ENCODE results near the gene FAM174A. TPM values are rescaled to one million over a fixed set of nuclear protein-coding genes. Genes with fewer than 3 reads are reported as not detected.
A peak's percentile ranks its signal among the peaks of the same experiment; 100 is the strongest.

The FAM174A gene
- 15.5 and 16.3 TPM in 2 replicates for total RNA-seq (2014; rRNA removed; shearing (Covaris generic))
- polyA plus RNA-seq (2015; cell fraction: cytosol; rRNA removed) = 13.0 and 15.2 TPM in 2 replicates
- 7.5 and 8.9 TPM in 2 replicates for polyA plus RNA-seq (2015; cell fraction: nucleus; rRNA removed)

DNA sequence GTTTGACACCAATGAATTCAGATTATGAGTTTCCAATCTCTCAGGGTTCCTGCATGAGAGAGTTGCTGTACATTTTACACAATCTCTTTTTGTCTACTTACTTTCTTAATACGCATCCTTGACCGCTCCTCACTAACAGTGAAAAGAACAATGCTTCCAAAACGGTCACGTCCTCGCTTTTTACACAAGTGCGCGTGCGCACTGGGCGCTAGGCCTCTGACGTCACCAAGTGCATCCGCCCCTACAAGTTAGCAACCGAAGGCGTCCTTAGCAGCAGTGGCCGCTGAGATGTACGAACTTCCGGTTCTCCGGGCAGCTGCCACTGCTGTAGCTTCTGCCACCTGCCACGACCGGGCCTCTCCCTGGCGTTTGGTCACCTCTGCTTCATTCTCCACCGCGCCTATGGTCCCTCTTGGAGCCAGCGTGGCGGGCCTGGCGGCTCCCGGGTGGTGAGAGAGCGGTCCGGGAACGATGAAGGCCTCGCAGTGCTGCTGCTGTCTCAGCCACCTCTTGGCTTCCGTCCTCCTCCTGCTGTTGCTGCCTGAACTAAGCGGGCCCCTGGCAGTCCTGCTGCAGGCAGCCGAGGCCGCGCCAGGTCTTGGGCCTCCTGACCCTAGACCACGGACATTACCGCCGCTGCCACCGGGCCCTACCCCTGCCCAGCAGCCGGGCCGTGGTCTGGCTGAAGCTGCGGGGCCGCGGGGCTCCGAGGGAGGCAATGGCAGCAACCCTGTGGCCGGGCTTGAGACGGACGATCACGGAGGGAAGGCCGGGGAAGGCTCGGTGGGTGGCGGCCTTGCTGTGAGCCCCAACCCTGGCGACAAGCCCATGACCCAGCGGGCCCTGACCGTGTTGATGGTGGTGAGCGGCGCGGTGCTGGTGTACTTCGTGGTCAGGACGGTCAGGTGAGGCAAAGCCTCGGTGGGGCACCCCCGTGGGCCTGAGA, at the start of gene FAM174A:
Gene FAM174A, plus strand, starts transcription at position 315 of the 946 bp plus-strand sequence. Its CDS starts 157 bp downstream, at position 472.
- peak; percentile 87 for DNase-seq (ENCODE audit: low read depth)

DNA sequence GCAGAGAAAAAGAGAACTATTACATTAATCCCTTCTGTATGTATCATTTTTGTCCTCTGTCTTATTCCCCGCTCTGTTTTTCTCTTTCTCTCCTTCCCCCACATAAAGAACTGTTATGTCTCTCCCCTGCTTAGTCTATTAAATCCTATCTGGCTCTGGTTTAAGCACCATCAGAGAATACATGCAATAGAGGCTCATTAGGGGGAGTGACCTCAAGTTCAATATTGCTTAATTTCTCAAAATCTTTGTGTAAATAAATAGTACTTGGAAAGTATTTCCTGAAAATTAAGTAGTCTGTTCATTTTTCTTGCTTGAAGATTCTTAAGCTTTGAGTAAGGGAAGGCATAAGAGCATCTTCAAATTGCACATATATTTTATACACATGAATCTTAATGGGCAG, 41.2 kb upstream of the FAM174A start:
- DNase-seq (ENCODE audit: low read depth) = no peak

DNA sequence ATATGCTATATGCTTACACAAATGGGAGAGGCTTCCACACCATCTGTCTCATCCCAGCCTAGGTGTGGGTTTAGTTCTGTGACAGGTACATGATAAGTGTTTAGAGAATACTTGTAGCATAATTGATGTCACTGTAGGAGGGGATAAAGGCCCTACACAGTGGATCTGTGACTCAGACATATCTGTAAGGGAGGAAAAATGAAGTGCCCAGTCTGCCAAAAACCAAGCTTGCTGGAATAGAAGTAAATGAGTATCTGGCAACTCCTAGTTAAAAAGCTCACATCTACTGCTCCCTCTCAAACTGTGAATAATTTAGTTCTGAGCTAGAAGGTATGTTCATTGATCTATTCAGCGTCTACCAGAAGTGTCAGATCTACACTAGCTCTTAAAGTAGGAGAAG, 38.9 kb upstream of the FAM174A start:
- DNase-seq (ENCODE audit: low read depth) = no peak

DNA sequence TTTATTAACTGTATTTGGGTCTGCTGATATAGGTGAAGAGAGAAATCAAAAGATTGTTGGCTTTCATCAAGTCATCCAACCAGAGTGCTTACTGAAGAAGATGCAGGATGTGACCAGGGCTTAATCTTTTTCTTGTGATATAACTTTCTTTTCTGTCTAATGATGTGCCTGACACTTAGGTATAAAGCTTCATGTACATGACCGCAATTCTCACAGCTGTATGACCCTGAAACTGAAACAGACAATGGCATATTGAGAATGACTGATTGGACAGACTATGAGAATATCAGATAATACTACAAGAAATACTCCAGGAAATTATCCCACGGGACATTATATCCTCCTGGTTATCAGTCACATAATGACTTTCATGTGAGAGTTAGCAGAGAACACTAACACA, 32.5 kb upstream of the FAM174A start:
- no peak for DNase-seq (ENCODE audit: low read depth)

DNA sequence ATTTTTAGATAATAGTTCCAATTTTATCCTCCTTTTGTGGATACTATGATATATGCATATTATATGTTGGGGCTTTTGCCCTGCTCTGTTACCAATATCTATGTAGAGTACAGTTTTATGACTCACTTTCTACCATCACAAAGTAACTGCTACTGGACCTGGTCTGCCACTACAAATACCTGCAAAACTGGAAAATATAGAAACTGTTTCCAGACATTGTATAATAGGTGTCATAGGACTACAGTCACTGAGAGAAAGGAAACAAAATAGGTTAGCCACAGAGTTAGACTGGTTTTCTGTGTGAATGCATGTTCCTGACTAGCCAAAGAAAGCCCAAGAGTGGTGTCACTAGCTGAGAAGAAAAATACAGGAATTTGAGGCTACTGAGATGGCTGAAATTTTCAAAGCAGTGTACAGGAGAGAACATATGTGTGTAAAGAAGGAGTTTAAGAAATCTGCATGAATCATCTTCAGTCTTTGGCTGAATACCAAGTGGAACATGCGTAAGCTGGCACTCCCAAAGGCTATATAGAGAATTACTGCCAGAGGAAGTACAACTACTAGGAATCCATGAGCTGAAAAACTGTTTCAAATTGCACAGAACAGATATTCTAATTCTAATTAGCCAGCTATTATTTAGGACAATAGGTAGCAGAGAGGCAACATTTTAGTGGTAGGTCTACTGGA, 29.0 kb upstream of the FAM174A start:
- DNase-seq (ENCODE audit: low read depth) = peak; percentile 84

- DNase-seq (ENCODE audit: low read depth) = no peak
Measured at GRCh38 chr5:100516285-100516684, 18.9 kb upstream of the FAM174A start.

DNA sequence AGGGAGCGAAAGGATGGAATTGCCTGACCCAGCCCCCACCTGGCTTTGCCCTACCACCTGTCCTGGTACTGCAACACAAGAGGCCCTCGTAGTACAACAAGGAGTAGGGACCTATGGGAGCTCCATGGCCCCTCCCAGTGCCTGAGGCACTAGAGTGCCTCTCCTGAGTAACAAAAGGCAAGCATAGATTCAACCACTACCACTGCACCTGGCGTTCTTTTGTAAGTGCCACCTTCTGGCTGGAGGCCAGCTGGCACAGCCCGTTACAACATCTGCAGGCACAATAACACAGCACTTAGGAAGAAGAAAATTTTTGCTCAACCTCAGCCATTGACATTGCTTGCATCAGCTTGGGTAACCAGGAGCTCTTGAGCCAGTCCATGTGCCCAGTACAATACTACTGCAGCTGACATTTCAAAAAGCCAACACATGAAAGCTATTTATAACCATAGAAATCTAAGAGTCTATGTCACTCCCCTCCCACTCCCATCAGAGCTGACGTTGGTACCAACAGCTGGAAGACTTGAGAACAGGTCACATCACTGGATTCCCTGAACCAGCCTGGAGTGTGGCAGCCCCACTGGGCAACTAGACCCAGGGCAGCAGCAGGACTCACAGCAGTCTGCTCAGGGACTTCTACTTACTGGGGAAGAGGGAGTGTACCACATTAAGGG, 17.7 kb upstream of the FAM174A start:
- peak; percentile 5 for DNase-seq (ENCODE audit: low read depth)

DNA sequence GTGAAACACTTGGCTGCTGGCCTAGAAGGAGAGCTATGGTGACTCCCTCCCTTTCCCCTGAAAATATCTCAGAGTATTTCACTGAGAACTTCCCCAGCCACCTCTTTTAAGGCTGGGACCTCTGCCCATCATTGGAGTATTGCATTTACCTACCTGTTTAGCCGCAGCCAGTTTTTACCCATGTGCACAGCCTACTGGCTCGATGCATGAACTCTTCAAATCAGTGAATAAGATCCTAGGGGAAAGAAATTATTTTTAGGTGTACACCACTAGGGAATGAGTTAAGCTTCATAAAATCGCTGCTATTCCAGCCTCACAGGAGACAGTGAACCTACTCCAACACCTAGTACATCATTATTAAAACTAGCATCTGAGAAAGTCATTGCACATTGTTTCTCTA, 16.8 kb upstream of the FAM174A start:
- peak; percentile 5 for DNase-seq (ENCODE audit: low read depth)

GRCh38 chr5:100519075-100519474, 16.1 kb upstream of the FAM174A start:
- DNase-seq (ENCODE audit: low read depth) = no peak

GRCh38 chr5:100520348-100520747, 14.8 kb upstream of the FAM174A start:
- peak; percentile 14 for DNase-seq (ENCODE audit: low read depth)

- DNase-seq (ENCODE audit: low read depth) = no peak
Measured at GRCh38 chr5:100537946-100538345, 2.8 kb downstream of the FAM174A start.

- DNase-seq (ENCODE audit: low read depth) = no peak
Measured at GRCh38 chr5:100539519-100539918, 4.3 kb downstream of the FAM174A start.

DNA sequence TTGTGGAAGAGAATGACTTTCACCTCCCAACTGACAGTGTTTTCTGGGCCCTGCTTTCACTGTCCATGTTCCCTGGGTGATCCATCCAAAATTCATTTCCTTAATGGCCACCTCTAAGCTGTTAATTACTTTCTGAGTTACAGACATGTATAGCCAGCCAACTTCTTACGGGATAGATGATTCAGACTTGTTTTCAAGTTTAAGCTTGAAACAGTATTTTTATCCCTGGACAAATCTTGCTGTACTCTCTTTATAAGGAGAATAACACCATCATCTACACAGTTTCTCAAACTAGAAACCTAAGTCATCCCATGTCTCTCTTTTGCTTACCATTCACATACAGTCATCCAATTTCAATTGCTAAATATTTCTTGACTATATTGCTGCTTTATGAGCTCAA, 6.9 kb downstream of the FAM174A start:
- DNase-seq (ENCODE audit: low read depth) = no peak

- DNase-seq (ENCODE audit: low read depth) = no peak
Measured at GRCh38 chr5:100546001-100546400, 10.8 kb downstream of the FAM174A start.

DNA sequence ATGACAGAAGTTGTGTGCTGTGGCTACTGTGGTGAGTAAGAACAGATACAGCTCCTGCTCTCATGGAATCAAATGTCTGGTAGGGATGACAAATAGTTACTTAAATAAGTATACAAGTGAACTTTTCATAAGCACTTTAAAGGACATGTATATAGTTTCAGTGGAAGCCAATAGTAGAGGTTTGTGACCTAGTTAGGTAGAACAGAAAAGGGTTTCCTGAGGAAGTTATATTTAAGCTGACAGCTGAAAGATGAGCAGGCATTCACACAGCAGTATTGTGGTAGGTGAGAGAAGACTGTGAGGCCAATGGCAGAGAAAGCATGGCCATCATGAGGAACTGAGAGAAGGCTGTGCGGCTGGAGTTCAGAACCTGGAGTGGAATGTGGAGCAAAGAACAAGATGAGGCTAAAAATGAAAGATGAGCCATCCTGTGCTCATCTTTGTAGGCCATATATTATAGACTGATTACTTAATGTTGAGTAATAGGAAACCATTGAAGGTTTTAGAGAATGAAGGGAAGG, 15.4 kb downstream of the FAM174A start:
- DNase-seq (ENCODE audit: low read depth) = peak; percentile 3

DNA sequence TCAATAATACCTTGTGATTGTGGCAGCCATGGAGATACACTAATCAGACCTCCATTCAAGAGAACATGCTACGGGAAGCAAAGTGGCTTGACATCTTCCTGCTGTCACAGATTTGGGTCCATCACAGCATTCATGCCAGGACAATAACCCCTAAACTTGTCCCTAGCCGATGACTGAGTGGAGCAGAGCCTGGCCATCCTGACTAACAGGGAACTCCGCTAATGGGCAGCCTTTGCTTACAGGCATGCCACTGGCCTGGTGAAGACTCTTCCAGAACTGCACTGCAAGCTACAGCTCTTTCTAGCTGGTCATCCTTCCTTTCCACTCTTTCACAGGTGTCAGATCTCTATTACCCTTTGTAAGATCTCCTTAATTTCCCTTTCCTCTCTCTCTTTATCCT, 16.0 kb downstream of the FAM174A start:
- DNase-seq (ENCODE audit: low read depth) = no peak

- no peak for DNase-seq (ENCODE audit: low read depth)
Measured at GRCh38 chr5:100553209-100553608, 18.0 kb downstream of the FAM174A start.

DNA sequence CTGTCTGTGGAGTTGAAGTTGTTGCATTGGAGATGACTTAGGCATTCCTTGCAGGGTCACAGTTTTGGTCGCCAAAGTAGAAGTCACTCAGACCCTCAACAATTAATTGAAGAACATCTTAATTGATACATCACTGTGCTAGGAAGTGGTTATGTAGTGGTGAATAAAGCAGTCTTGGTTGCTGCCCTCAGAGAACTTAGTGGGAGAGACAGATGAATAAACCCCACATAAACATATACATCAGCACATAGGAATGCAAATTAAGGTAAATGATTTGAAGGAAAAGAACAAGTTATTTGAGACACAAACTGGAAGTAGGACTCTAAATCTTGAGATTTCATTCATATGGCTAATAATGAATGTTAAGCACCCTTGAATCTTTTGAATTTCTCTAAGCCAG, 25.7 kb downstream of the FAM174A start:
- DNase-seq (ENCODE audit: low read depth) = no peak

GRCh38 chr5:100562821-100563220, 27.6 kb downstream of the FAM174A start:
- DNase-seq (ENCODE audit: low read depth) = no peak

- DNase-seq (ENCODE audit: low read depth) = no peak
Measured at GRCh38 chr5:100566382-100567141, 31.4 kb downstream of the FAM174A start.

DNA sequence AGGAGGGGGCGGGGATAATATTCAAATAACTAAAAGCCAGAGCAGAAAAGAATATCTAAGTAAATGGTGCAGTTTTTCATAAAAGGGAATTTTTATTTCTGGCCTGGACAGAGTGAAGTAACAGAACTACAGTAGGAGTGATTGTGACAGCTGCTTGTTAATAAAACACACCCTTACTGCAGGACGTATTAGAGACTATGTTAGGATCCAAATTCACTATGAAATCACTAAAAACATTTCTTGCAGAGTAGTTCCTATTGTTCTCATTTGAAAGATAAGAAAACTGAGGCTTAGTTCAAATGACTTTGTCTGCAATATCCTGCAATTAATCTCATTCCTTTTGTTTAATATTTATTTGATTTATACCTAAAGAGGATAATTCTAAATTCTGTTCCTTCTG, 39.5 kb downstream of the FAM174A start:
- DNase-seq (ENCODE audit: low read depth) = no peak
